Pancreas (tissue), 10 donors: Measurements from ENCODE around the gene CA9. TPM values are rescaled to one million over a fixed set of nuclear protein-coding genes. Genes with fewer than 3 reads are reported as not detected.
A peak's percentile ranks its signal among the peaks of the same experiment; 100 is the strongest.

Source experiments
- ATAC-seq, 4 donors: fragments of 200-7000 bp; cut with Tn5 transposase; one replicate each; pipeline versions ENCODE4 v1.8.0 to v1.9.1; 2020; ENCODE audit warnings: mild to moderate bottlenecking in 4 of 4, moderate library complexity in 4 of 4
- DNase-seq, 6 donors: peaks; one replicate each; pipeline ENCODE4 v3.0.0-alpha.2; 2020
- FAIRE-seq: peaks from 2 replicates; lab custom pipeline; 2012; peaks lifted over from hg19 to GRCh38; lab: Jason Lieb, UNC
- H3K27ac ChIP-seq, 4 donors: fragments of 200-600 bp; sonication (generic); 1 replicate in 3 of 4; 2 replicates in 1 of 4; pipeline versions ENCODE4 v1.5.0 to v1.8.0; 2020
- H3K27me3 ChIP-seq, 4 donors: fragments of 200-600 bp; one replicate each; pipeline ENCODE4 v1.8.0; 2021
- H3K36me3 ChIP-seq, 3 donors: fragments of 200-600 bp; sonication (generic) in 1 of 3; one replicate each; pipeline versions ENCODE4 v1.5.0 to v1.8.0; 2020 to 2021
- H3K4me1 ChIP-seq, 3 donors: fragments of 200-600 bp; one replicate each; pipeline ENCODE4 v1.8.0; 2021
- H3K4me3 ChIP-seq, 4 donors: fragments of 200-600 bp; sonication (generic) in 2 of 4; one replicate each; pipeline versions ENCODE4 v1.5.0 to v1.8.0; 2020 to 2021
- H3K9me3 ChIP-seq, 4 donors: fragments of 200-600 bp; one replicate each; pipeline ENCODE4 v1.8.0; 2021
- WGBS, 2 donors: extraction: QIAGEN DNeasy Blood & Tissue Kit; methylation state at CpG; one replicate each; pipeline ENCODE4 v1.1.7; 2013; 5-methylcytosine and 5-hydroxymethylcytosine counted together
- intact Hi-C, 3 donors: fragments of 100-400 bp; cut with DNase I; formaldehyde crosslinking; loops; one replicate each; pipeline versions ENCODE4 v1.11.1 to v1.14.2; 2022
- polyA plus RNA-seq, 2 donors: library from polyadenylated mRNA; stranded (reverse); fragments of 200-250 nt; gene quantifications; one replicate each; pipeline ENCODE4 v1.2.3, GENCODE V29; 2013
- total RNA-seq, 6 donors: library from RNA; stranded (reverse); fragmentation: NEBNext Ultra II Directional in 4 of 6; extraction: Animal tissue kit (Norgen Biotek cat#: 25700) in 4 of 6; gene quantifications; one replicate each; pipeline versions ENCODE4 v1.2.1 to v1.2.4, GENCODE V29; 2021 to 2023
- TF ChIP-seq, protein P1 (sequence below), 4 donors: fragments of 200-600 bp; sonication (generic) in 3 of 4; IDR thresholded peaks; one replicate each; pipeline versions ENCODE4 v1.5.0 to v1.8.0; 2021; ENCODE audit warnings: antibody characterized with exemption in 4 of 4
- donor health status: healthy with polysubstance abuse.
- donor health status: DM: no; HTN: no; CAD: no; lungs with moderate emphysema.
- donor health status: DM: no; HTN: no; CAD: no.
- donor health status: control.
- donor health status: control.
- donor health status: Bipolar disorder and iron deficiency.
- donor health status: DM: yes; HTN: yes; CAD: no.
- donor health status: DM: no; HTN: no; CAD: no.
- donor health status: DM: no; HTN: no; CAD: no.
- donor health status: DM: yes; HTN: yes; CAD: no.

CA9 gene
- total and polyA plus RNA-seq, 8 donors, result 1.2 to 75.6 (median 7.9) TPM

DNA sequence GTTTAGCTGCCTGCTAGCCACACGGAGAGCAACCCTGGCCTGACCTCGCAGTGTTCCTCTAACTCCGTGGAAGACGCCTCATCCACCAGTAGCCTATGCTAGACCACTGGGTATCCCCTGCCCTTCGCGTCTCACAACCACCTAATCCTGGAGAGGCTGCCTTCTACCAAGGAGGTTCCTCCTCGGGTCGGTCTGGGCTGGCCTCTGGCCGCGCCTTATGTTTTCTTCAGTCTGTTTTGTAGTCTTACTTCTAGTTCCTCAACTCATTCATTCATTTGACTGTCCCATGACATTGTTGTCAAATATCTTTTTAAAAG lies 17.6 kb downstream of the CA9 start:
- DNase-seq (no peak), ATAC-seq (peak in 1 of 4 donors; percentile 44), FAIRE-seq (no peak)
- peak overlapping the region; percentile 51 to 73 (median 60) for H3K27ac ChIP-seq
- TF ChIP-seq, protein P1, sequence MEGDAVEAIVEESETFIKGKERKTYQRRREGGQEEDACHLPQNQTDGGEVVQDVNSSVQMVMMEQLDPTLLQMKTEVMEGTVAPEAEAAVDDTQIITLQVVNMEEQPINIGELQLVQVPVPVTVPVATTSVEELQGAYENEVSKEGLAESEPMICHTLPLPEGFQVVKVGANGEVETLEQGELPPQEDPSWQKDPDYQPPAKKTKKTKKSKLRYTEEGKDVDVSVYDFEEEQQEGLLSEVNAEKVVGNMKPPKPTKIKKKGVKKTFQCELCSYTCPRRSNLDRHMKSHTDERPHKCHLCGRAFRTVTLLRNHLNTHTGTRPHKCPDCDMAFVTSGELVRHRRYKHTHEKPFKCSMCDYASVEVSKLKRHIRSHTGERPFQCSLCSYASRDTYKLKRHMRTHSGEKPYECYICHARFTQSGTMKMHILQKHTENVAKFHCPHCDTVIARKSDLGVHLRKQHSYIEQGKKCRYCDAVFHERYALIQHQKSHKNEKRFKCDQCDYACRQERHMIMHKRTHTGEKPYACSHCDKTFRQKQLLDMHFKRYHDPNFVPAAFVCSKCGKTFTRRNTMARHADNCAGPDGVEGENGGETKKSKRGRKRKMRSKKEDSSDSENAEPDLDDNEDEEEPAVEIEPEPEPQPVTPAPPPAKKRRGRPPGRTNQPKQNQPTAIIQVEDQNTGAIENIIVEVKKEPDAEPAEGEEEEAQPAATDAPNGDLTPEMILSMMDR (IDR thresholded peaks at IDR 0.05), result no peak
- intact Hi-C loops, result no loop called here
- H3K4me3 ChIP-seq, result peak overlapping the region; percentile 30 to 66 (median 58)
- H3K4me1 ChIP-seq, result peaks cover 0 to 13% (median 7%) of the 10 kb centered on the region in 3 donors
- WGBS, 2 donors, result 30 to 31% methylated on average over 10 of the region's 10 CpGs
- no peaks in the 10 kb centered on the region for H3K27me3 ChIP-seq
- no peaks in the 10 kb centered on the region for H3K36me3 ChIP-seq
- no peaks in the 10 kb centered on the region for H3K9me3 ChIP-seq

DNA sequence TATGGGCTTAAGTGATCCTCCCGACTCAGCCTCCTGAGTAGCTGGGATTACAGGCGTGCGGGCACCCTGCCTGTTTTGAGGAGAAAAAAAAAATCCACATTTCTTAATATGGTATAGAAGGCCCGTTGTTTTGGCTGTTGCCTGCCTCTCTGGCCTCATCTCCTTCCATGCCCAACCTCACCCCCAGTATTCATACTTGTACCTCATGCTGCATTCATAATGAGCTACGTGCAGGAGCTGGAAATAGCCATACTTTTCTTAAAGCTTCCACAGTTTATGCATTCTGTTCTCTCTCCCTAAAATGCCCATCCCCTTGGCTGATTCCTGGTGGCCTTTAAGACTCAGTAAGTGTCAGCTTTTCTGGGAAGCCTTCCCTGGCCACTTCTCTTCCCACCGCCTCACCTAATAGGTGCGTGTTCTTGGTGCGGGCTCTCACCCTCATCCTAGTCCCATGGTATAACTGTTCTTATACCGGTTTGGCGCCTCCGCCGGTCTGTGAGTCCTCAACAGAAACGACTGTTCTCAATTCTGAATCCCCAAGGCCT lies 18.1 kb downstream of the CA9 start:
- Histone ChIP-seq H3K27me3 (no peaks in the 10 kb centered on the region), H3K9me3 (no peaks in the 10 kb centered on the region), H3K4me3 (no peak overlapping the region), H3K27ac (no peak overlapping the region), H3K4me1 (peaks cover 0 to 15% (median 12%) of the 10 kb centered on the region in 3 donors), H3K36me3 (no peaks in the 10 kb centered on the region)
- 85 to 87% methylated on average over 13 of the region's 13 CpGs for WGBS, 2 donors
- intact Hi-C loops, result no loop called here
- DNase-seq, result no peak
- no peak for FAIRE-seq
- TF ChIP-seq, protein P1 (IDR thresholded peaks at IDR 0.05), result no peak
- no peak for ATAC-seq

DNA sequence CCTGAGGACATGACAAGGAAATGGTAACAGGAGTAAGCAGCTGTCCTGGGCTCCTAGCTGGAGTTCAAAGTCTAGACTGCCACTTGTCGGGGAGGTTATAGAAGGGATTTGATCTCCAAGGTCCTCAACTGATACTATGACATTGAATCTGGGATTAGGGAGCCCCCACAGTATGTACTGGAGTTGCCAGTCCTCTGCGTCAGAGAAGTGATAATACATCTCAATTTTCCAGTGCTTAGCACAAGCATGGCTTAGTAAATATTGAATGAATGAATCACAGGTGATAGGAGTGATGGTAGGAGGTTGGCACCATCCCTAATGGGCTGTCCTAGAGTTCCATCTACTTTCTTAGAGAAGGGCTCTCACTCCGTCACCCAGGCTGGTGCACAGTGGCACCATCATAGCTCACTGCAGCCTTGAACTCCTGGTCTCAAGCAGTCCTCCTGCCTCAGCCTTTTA lies 22.2 kb downstream of the CA9 start:
- H3K4me1 ChIP-seq, result peaks cover 0 to 18% (median 12%) of the 10 kb centered on the region in 3 donors
- H3K4me3 ChIP-seq, result no peak overlapping the region
- peak overlapping the region; percentile 38 to 67 (median 44) for H3K27ac ChIP-seq
- H3K36me3 ChIP-seq, result peaks cover 2 to 36% (median 25%) of the 10 kb centered on the region in 3 donors
- FAIRE-seq, result no peak
- WGBS, 2 donors, result 33 to 38% methylated on average over 3 of the region's 3 CpGs
- H3K9me3 ChIP-seq, result no peaks in the 10 kb centered on the region
- DNase-seq, result peak in 4 of 6 donors; percentile 48 to 87 (median 64)
- peak; percentile 67 to 87 (median 79) for ATAC-seq
- intact Hi-C loops, result no loop called here
- TF ChIP-seq, protein P1 (IDR thresholded peaks at IDR 0.05), result no peak
- H3K27me3 ChIP-seq, result no peaks in the 10 kb centered on the region

DNA sequence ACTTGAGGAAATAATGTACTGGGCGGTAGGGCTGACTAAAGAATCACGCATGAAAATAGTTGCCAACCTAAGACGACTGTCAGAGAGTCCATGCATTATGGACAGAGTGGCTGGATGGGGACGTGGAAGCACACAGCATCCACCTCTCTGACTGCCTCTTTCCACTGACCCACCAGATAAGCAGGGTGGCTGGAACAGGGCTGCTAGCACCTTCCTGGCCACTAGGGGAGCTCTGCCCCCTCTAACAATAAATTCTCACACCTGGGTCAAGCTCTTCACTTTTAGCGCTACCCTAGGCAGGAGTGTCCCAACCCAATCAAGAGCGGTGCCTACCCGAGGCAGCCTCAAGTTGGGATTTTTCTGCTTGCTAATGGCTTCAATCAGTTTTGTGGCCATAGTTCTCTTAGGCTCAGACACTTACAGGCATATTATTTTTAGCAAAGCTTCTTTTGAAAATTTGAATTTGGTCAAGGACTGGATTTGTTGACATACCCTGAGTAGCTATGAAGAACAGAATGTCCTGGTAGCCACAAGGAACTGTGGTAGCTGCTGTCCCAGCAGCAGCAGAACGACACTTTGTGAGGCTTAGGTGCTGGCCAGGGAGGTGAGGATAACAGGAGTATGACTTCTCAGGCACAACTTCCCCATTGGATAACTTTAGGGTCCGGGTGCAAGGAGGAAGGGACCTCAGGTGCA lies 22.9 kb downstream of the CA9 start:
- H3K27ac ChIP-seq, result peak overlapping the region; percentile 38 to 67 (median 44)
- WGBS, 2 donors, result 23 to 24% methylated on average over 9 of the region's 9 CpGs
- H3K4me3 ChIP-seq, result no peak overlapping the region
- ATAC-seq, result peak; percentile 71 to 91 (median 84)
- no peak for FAIRE-seq
- DNase-seq, result peak; percentile 60 to 80 (median 75)
- H3K9me3 ChIP-seq, result no peaks in the 10 kb centered on the region
- no peaks in the 10 kb centered on the region for H3K27me3 ChIP-seq
- H3K4me1 ChIP-seq, result peaks cover 0 to 14% (median 12%) of the 10 kb centered on the region in 3 donors
- peaks cover 2 to 43% (median 26%) of the 10 kb centered on the region in 3 donors for H3K36me3 ChIP-seq
- intact Hi-C loops, result no loop called here
- TF ChIP-seq, protein P1 (IDR thresholded peaks at IDR 0.05), result peak; percentile 82 to 95 (median 91)
